Colonic mucosa (tissue), 4 donors: ENCODE results near the gene KCNJ4. TPM values are rescaled to one million over a fixed set of nuclear protein-coding genes. Genes with fewer than 3 reads are reported as not detected.

ENCODE experiments used
- DNase-seq: peaks from one replicate; pipeline ENCODE4 v3.0.0-alpha.2; 2020
- H3K27ac ChIP-seq: fragments of 200-600 bp; one replicate; pipeline ENCODE4 v1.8.0; 2021
- H3K27me3 ChIP-seq: fragments of 200-600 bp; one replicate; pipeline ENCODE4 v1.8.0; 2021
- H3K36me3 ChIP-seq: fragments of 200-600 bp; one replicate; pipeline ENCODE4 v1.8.0; 2021
- H3K4me1 ChIP-seq: fragments of 200-600 bp; one replicate; pipeline ENCODE4 v1.8.0; 2021; ENCODE audit warnings: mild to moderate bottlenecking
- H3K4me3 ChIP-seq: fragments of 200-600 bp; one replicate; pipeline ENCODE4 v1.8.0; 2021
- H3K9ac ChIP-seq, 2 donors: one replicate each; pipeline ENCODE4 v1.7.0; 2013; ENCODE audit warnings: control low read depth in 2 of 2, low read depth in 2 of 2, low read length in 2 of 2
- H3K9me3 ChIP-seq: fragments of 200-600 bp; one replicate; pipeline ENCODE4 v1.8.0; 2021
- intact Hi-C: fragments of 100-400 bp; cut with DNase I; formaldehyde crosslinking; loops from one replicate; pipeline ENCODE4 v1.14.1; 2022
- total RNA-seq, 2 donors: library from RNA; stranded (reverse); fragmentation: NEBNext Ultra II Directional in 1 of 2; extraction: Animal tissue kit (Norgen Biotek cat#: 25700) in 1 of 2; gene quantifications; one replicate each; pipeline ENCODE4 v1.2.1, GENCODE V29; 2021
- TF ChIP-seq, protein P1 (sequence below): fragments of 200-600 bp; IDR thresholded peaks from one replicate; pipeline ENCODE4 v1.8.0; 2022; ENCODE audit warnings: antibody characterized with exemption, mild to moderate bottlenecking
- donor health status: healthy.
- donor health status: DM: no; HTN: no; CAD: no.
- donor health status: DM: no; HTN: no; CAD: no.

The KCNJ4 gene
- total RNA-seq, 2 donors from 2014 or later = not detected

DNA sequence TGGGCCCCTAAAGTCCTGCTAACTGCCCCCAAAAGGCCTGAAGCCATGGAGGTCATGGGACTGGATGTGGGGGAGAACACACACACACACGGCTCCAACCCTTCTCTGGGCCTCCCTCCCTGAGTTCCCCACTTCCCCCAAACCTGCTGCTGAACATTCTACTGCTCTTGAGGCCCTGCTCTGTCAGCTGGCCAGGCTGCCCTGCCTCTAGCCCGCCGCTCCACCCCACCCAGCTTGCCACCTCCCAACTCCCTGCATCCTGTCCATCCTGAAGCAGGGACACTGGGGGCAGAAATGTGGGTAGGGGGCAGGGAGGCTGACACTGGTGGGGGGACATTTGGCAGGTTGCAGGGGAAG lies 1.0 kb downstream of the KCNJ4 start:
- DNase-seq = no peak
- Histone ChIP-seq H3K9ac (no peak overlapping the region), H3K9me3 (no peaks in the 10 kb centered on the region), H3K36me3 (no peaks in the 10 kb centered on the region), H3K27me3 (peaks cover 62% of the 10 kb centered on the region), H3K4me3 (no peak overlapping the region), H3K27ac (no peak overlapping the region), H3K4me1 (no peaks in the 10 kb centered on the region)
- intact Hi-C loops = no loop called here
- TF ChIP-seq, protein P1, sequence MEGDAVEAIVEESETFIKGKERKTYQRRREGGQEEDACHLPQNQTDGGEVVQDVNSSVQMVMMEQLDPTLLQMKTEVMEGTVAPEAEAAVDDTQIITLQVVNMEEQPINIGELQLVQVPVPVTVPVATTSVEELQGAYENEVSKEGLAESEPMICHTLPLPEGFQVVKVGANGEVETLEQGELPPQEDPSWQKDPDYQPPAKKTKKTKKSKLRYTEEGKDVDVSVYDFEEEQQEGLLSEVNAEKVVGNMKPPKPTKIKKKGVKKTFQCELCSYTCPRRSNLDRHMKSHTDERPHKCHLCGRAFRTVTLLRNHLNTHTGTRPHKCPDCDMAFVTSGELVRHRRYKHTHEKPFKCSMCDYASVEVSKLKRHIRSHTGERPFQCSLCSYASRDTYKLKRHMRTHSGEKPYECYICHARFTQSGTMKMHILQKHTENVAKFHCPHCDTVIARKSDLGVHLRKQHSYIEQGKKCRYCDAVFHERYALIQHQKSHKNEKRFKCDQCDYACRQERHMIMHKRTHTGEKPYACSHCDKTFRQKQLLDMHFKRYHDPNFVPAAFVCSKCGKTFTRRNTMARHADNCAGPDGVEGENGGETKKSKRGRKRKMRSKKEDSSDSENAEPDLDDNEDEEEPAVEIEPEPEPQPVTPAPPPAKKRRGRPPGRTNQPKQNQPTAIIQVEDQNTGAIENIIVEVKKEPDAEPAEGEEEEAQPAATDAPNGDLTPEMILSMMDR = no peak

DNA sequence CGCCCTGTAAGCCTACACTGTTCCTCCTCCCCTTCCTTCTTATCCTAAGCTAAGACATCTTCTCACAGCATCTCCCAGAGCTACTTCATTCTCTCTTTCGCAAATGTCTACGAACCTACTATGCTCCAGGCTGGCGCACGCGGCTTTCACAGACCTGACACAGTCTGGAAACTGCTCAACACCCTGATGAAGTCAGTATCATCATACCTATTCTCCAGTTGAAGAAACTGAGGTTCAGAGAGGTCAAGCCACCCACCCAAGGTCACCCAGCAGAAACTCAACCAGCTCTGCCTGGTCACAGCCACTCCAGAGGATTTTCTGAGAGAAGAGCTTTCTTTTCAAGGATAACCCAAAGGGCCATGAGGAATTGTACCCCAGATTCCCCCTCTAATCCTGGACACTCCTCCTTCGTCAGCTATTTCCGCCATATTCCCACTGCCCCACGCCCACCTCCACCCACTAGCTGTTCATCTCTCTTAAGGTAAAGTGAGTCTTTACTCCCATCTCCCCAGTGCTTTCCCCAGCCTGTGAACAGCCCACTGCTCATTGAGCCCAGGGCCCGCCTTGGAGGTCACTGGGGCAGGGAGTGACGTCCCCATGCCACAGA lies 1.8 kb downstream of the KCNJ4 start:
- H3K27ac ChIP-seq = no peak overlapping the region
- no peaks in the 10 kb centered on the region for H3K4me1 ChIP-seq
- no peak overlapping the region for H3K4me3 ChIP-seq
- intact Hi-C loops = no loop called here
- no peaks in the 10 kb centered on the region for H3K9me3 ChIP-seq
- TF ChIP-seq, protein P1 = no peak
- no peak overlapping the region for H3K9ac ChIP-seq
- H3K36me3 ChIP-seq = no peaks in the 10 kb centered on the region
- DNase-seq = no peak
- peaks cover 54% of the 10 kb centered on the region for H3K27me3 ChIP-seq

DNA sequence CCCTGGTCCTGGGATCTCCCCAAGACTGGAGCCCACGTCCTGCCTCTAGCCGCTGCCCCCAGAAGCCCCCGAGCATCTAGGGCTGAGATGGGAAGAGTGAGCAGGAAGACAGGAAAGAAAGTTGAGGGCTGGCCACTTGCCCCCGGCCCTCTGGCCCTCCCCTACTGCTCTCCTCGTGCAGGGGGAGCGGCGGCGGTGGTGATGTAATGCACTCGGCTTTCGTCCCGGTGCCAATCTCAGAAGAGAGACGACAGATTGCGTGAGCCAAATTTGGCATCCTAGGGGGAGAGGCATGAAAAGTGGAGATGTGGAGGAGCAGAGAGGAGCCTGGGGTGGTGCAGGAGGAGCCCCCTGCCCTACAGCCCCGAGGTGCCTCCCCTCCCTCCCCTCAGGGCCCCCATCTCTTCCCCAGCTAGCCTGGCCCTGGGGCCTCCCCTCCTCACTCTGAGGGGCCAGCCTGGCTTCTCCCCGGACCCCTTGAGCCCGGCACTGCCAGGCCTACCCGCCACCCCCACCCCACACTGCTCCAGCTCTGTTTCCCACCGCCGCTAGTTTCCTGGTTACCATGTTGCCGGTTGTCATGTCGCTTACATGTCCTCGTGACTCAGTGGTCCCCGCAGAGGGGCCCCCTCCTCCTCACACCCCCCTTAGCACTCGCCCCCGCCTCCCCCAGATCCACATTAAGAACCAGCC lies 2.5 kb downstream of the KCNJ4 start:
- TF ChIP-seq, protein P1 = no peak
- no peak overlapping the region for H3K9ac ChIP-seq
- intact Hi-C loops = no loop called here
- DNase-seq = no peak
- no peaks in the 10 kb centered on the region for H3K36me3 ChIP-seq
- H3K27me3 ChIP-seq = peaks cover 51% of the 10 kb centered on the region
- no peak overlapping the region for H3K4me3 ChIP-seq
- H3K4me1 ChIP-seq = no peaks in the 10 kb centered on the region
- H3K9me3 ChIP-seq = no peaks in the 10 kb centered on the region
- no peak overlapping the region for H3K27ac ChIP-seq

DNA sequence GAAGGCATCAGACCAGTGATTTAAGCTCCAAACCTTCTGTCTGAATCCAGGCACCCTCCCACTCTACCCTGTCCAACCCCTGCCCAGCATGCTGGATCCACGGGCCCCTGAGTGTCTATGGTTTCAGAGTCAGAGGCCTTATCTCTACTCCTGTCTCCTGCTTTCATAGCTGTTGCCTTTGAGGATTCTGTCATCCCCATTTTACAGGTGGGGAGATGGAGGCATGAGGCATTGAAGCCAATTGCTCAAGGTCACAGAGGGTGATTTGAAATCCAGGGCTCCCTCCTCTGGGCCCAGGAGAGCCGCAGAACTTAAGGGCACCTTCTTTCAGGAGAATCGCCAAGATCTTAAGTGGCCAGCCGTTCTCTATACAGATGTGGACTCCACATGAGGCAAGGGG lies 3.1 kb downstream of the KCNJ4 start:
- DNase-seq = no peak
- TF ChIP-seq, protein P1 = no peak
- no peak overlapping the region for H3K9ac ChIP-seq
- H3K4me1 ChIP-seq = no peaks in the 10 kb centered on the region
- intact Hi-C loops = no loop called here
- H3K9me3 ChIP-seq = no peaks in the 10 kb centered on the region
- no peaks in the 10 kb centered on the region for H3K36me3 ChIP-seq
- H3K27me3 ChIP-seq = peaks cover 44% of the 10 kb centered on the region
- no peak overlapping the region for H3K27ac ChIP-seq
- H3K4me3 ChIP-seq = no peak overlapping the region

DNA sequence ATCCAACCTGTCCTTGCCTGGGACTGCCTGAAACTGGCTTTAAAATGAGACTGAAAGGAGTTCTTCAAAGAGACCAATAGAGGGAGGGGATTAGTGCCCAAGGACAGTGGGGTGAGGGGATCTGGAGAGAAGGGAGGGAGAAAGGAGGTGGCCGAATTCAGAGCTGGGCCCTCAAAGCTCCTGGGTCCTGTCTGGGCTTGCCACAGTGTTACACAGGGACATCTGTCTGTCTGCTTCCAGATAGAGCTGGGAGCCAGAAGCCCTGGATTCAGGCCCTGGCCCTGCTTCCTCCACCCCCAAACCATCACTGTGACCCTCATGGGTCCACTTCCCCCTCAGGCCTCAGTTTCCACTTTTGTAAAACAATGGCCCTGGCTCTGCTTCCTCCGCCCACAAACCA lies 3.6 kb downstream of the KCNJ4 start:
- intact Hi-C loops = no loop called here
- Histone ChIP-seq H3K9me3 (no peaks in the 10 kb centered on the region), H3K27me3 (peaks cover 39% of the 10 kb centered on the region), H3K9ac (no peak overlapping the region), H3K4me1 (no peaks in the 10 kb centered on the region), H3K4me3 (no peak overlapping the region), H3K36me3 (no peaks in the 10 kb centered on the region), H3K27ac (no peak overlapping the region)
- no peak for DNase-seq
- TF ChIP-seq, protein P1 = no peak
